SK-N-DZ (cell line): ENCODE data around the gene FSCN2.

Experiments used
- DNase-seq: peaks from one replicate; pipeline ENCODE4 v3.0.0-alpha.2; 2015; ENCODE audit warnings: low spot score

Gene FSCN2

GRCh38 chr17:81556175-81556691 is 28.1 kb downstream of the FSCN2 start:
- no peak for DNase-seq

- no peak for DNase-seq
Measured at GRCh38 chr17:81556863-81557262, 28.7 kb downstream of the FSCN2 start.

DNA sequence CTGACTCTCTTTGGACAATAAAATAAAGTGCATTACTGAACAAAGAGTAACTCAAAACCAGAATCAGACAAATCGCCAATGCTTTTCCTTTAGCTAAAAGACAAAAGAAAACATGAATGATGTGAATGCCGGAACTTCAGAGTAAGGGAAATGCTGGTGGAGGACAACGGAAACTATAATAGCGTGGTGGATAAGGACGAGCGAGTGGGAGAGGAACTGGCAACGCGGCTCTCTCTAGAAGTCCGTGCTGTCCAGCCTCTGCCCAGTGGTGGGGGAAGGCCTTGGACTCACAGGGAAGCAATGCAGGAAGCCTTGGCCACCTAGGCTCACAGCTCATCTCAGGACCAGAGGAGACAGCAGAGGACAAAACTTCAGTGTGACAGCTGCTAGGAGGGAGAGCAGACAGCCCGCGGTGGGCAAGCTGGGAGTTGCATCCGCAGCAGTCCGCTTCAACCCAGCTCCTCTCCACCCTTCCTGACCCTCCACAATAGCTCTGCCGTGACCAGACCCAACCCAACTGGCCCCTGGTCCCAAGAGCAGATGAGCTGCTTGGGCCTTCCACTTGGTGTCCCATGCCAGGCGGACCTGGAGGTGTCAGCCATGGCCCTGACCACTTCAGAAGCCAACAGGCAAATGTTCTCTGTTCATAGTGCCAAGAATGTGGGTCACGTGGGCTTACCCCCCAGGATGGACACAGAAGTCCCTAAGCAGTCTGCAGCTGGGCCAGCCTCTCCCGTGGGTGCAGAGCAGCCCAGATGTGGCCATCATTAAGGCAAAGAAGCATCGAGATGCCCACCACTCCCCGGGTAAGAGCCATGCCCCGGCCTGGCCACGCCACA is 29.3 kb downstream of the FSCN2 start:
- DNase-seq: no peak

- no peak for DNase-seq
Measured at GRCh38 chr17:81558115-81558468, 29.9 kb downstream of the FSCN2 start.

- DNase-seq: no peak
Measured at GRCh38 chr17:81558941-81559806, 31.0 kb downstream of the FSCN2 start.

- DNase-seq: no peak
Measured at GRCh38 chr17:81561494-81561885, 33.3 kb downstream of the FSCN2 start.

GRCh38 chr17:81563861-81564586 is 35.8 kb downstream of the FSCN2 start:
- no peak for DNase-seq

- DNase-seq: no peak
Measured at GRCh38 chr17:81564778-81565177, 36.6 kb downstream of the FSCN2 start.

GRCh38 chr17:81565231-81565630 is 37.1 kb downstream of the FSCN2 start:
- no peak for DNase-seq

- no peak for DNase-seq
Measured at GRCh38 chr17:81566461-81567126, 38.4 kb downstream of the FSCN2 start.

- no peak for DNase-seq
Measured at GRCh38 chr17:81567191-81567590, 39.0 kb downstream of the FSCN2 start.

GRCh38 chr17:81568416-81568815 is 40.2 kb downstream of the FSCN2 start:
- no peak for DNase-seq

DNA sequence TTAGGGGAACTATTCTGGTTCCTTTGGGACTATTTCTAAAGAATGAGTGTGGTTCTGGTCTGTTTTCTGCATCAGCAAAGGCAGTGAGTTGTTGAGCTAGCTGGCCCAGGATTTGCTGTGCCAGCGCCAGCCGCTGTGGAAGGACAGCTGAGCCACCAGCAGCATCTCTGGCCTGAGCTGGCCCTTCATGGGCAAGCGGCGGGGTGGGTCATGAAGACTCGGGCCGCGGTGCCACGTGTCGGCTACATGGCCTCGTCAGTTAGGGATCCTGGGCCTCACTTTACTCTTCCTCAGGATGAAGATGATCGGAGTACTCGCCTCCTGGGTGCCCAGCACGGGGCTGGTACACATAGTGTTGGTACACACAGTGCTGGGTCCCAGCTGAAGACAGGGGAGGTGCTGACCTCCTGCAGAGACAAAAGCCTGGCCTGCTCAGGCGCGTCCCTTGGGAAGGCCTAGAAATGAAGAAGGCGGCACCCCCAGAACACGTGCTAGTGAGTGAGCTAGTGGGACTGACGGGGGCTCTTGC is 41.9 kb downstream of the FSCN2 start:
- DNase-seq: no peak

- DNase-seq: no peak
Measured at GRCh38 chr17:81570964-81571363, 42.8 kb downstream of the FSCN2 start.

DNA sequence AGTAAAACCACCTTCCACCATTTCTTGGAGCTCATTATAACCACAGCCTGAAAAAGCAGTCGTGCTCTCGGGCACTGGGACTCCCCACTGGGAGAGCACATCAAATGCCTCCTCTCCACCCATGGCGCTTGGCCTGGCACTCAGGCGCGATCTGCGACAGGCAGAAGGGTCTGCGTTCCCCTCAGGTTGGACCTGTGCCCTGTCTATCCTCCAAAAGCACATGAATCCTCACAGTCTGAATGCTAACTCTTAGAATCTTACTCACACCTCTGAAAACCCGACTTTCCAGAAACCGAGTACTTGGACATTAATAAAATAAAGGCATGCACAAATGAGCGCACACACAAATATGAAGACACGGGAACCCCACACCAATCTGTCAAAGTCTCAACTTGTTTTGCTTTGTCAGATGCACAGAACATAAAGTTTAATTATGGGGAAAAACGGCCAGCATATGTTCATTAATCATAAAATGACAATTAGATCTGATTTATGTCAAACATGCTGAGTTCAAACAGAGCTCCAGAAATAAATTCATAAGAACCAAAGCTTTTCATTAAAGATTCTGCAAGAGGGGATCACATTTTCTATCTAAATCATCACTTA is 44.5 kb downstream of the FSCN2 start:
- DNase-seq: no peak

DNA sequence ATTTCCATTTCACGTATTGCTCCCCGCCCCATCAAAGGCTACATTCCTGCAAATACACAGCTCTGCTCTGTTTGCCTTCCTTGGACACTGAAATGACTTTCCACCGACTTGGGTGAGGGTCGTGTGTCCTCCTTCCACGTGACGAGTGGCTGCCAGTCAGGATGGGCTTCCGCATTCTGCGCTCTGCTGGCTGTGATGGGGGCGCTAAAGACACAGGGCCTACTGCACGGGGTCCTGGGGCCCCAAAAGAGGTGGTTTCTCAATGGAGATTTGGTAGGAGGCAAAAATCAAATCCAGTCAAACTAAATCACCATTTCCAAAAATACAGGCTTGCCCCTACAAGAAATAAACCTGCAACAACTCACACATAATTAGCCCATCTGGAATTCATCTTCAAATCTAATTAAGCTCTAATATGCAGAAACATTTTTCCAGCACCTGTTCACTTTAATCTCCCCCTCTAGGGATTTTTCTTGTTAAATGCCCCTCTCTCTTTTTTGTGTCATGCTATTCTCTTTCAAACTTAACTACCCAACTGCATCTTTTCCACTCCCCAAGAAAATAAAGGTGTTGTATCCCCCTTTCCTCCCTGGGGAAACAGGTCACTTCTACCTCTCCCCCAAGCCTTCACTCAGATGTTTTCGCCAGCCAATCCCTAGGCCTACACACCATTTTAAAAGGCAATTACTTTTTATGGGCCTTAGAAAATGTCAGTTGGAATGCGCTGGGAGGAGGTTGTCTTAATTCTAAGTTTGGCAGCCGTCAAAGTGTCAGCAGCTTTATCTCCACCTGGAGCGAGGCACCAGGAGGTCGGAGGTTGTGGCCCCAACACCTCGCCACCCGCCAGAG is 45.8 kb downstream of the FSCN2 start:
- peak; percentile 49 for DNase-seq

- DNase-seq: no peak
Measured at GRCh38 chr17:81574643-81574956, 46.4 kb downstream of the FSCN2 start.

- no peak for DNase-seq
Measured at GRCh38 chr17:81575836-81576235, 47.7 kb downstream of the FSCN2 start.

- no peak for DNase-seq
Measured at GRCh38 chr17:81576621-81577277, 48.6 kb downstream of the FSCN2 start.
